ENCODE results near the gene FAM168A. TPM values are rescaled to one million over a fixed set of nuclear protein-coding genes. Genes with fewer than 3 reads are reported as not detected.
"Not testable (repeated sequence)": the region's sequence is repeated elsewhere in the genome, so short reads cannot be mapped to it uniquely, and the experiment has no call there.

FAM168A gene
- total RNA-seq, 1 donor from 2014 or later = 29.7 TPM

DNA sequence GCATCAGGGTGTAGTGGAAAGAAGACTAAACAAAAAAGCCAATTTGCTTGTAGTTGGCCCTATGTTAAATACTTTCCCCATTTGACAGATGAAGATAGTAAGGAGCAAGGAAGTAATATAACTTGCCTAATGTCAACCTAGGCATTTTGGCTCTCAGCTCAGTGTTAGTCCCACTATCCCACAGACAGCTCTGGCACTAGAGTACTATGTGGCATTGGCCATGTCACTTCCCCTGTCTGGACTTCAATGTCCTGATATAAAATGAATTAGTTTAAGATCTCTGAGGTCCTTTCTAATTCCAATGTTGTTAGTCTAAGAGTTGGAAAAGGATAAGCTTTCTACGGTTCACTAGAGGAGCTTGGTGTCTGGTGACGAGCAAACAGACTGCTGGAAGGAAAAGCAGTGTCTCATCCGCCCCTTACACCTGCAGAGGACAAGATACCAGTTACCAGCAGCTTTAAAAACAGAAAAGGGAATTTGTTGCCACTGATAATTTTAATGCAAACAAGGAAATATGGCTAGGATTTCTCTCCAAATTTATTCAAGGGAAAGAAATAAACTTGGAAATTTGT lies 129.2 kb downstream of the FAM168A start:
- DNase-seq (ENCODE audit: low spot score) = no peak

DNA sequence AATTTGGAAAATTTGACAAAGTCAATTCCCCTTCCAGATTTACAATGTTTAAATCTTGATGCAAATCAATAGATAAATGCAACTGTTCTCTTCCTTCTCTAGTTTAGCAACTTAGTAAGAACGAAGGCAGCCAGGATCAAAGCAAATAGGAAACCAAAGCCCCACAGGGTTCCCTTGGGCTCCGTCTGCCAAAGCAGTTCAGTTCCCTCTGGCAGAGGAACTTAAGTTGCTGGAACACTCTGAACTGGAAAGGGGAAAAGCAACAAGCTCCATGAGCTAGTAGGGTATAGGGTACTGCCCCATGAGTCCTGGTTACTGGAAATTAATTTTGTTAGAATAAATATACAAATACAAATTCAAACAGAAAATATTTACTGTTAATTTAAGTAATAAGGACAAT lies 130.4 kb downstream of the FAM168A start:
- no peak for DNase-seq (ENCODE audit: low spot score)

DNA sequence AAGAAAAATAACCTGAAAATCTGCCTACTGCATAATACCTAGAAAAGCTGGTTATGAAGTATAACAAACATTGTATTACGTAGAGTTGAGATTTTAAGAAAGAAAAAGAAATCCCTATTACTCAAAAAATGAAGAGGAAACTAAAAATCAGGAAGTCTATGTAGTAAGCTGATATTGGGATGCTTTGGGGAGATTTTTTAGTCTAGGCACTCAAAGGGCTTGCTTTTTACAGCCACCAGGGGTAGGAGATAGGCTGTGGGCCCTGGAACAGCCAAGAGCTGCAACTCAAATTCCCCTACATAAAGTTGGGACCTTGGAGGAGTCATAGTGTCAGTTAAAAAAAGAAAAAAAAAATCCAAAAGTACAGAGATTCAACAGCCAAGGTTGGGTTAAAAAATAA lies 131.3 kb downstream of the FAM168A start:
- DNase-seq (ENCODE audit: low spot score) = no peak

DNA sequence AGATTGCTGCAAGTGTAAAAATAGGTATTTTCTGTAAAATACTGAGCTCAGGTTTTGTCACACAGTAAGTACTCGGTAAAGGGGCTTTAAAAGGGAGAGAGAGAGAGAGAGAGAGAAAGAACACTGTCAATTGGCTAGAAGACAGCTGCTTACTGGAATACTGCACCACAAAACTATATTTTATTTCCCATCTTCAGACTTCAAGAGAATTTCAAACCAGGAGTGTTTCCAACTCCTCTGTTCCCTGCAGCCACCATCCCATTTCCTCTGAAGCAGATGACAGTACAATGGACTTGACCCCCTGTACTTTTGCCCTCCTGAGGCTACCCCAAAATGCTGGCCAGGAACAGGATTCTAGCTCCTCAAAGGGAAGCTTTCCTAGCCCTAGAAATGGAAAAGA lies 132.0 kb downstream of the FAM168A start:
- no peak for DNase-seq (ENCODE audit: low spot score)

DNA sequence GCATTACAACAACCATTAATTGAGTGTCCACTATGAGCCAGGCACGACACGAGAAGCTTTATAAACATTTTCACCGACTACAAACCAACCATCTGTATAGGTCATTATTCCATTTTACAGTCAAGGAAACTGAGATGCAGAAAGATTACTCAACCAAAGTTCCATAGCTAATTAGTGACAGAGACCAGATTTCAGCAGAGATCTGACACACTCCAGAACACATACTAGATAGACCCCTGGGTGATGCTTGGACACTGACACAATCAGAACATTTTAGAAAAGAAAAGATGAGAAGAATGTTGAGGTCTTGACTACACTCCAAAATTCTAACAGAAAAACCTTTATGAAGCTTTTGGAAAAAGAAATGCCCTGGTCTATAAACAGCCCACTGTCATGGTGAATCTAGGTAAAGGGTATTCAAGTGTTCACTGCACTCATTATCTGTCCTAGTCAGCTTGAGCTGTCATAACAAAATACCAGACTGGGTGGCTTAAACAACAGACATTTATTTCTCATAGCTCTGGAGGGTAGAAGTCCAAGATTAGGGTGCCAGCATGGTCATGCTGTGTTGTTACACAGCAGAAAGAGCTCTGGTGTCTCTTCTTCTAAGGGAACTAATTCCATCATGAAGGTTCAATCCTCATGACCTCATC lies 132.8 kb downstream of the FAM168A start:
- DNase-seq (ENCODE audit: low spot score) = no peak

DNA sequence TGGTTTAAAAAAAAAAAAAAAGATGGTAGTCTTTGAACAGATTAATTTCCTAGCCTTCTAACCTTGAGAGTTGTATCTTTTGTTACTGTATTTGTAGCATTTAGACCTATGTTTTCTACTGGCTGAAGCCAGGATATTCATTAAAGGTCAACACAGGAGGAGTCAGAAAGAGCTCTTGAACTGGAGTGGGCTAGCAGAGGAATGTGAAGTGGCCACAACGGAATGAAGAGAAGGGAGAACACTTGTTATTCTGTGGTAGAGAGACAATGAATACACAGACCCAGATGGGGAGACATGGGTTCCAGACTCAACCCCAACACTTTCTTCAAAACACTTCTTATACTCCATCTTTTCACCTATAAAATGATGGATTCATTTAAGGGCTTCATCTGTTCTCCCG lies 133.6 kb downstream of the FAM168A start:
- no peak for DNase-seq (ENCODE audit: low spot score)

DNA sequence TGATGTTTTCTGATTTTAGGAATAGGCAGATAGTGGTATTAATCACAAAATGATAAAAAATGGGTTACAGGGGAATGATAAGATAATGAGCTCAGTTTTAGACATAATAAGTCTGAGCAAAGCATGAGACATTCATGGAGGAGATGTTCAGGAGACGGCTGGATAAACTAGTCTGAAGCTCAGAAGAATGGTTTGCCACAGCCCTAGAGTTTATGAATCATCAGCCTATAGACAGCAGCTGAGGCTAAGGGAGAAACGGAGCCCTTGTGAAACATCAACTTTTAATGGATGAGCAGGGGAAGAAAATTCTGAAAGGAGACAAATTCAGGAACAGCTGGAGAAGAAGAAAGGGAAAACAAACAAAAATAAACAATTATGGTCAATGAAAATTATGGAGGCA lies 134.6 kb downstream of the FAM168A start:
- no peak for DNase-seq (ENCODE audit: low spot score)

DNA sequence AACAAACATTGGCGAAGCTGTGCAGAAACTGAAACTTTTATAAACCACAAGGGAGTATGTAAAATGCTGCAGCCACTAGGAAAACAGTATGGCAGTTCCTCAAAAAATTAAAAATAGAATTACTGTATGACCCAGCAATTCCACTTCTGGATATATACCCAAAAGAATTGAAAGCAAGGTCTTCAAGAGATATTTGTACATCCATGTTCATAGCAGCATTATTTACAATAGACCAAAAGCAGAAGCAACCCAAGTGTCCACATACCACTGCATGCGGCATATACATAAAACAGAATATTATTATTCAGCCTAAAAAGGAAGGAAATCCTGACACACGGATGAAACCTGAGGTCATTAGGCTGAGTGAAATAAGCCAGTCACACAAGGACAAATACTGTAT lies 135.9 kb downstream of the FAM168A start:
- DNase-seq (ENCODE audit: low spot score) = no peak

DNA sequence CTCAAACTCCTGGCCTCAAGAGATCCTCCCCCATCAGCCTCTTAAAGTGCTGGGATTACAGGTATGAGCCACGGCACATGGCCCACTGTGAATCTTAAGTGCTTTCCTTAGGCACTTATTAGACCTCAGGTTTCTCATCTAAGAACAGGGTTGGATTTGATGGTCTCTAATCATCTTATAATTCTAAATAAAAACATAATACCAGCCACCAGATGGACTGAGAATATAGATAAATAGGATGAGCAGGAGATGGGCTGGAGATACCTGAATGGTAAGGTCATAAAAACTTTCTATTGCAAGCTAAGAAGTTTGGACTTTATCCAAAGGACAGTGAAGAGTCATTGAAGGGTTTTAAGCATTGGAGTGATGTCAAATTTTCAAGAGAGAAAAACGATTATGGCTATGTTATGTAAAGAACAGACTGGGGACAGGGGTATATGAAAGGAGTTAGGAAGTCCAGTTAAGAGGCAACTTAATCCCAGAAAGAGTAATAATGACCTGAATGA lies 136.5 kb downstream of the FAM168A start:
- DNase-seq (ENCODE audit: low spot score) = no peak

DNA sequence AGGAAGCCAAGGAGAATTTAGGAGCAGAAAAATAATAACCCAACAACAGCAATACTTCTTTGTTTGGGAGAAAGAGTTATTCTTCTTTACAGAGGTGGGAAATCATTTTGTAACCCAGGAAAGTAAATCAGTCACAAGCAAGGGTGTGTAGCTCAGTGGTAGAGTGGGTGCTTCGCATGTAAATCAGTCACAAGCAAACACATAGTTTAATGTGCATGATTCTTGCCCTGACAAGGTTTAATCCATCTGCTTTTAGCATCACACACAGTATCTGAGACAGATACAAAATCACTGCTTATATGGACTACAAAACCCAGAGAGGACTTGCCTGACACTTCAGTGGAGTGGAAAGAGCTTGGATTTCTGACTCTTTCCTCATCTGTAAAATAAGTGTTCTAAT lies 139.7 kb downstream of the FAM168A start:
- DNase-seq (ENCODE audit: low spot score) = no peak

DNA sequence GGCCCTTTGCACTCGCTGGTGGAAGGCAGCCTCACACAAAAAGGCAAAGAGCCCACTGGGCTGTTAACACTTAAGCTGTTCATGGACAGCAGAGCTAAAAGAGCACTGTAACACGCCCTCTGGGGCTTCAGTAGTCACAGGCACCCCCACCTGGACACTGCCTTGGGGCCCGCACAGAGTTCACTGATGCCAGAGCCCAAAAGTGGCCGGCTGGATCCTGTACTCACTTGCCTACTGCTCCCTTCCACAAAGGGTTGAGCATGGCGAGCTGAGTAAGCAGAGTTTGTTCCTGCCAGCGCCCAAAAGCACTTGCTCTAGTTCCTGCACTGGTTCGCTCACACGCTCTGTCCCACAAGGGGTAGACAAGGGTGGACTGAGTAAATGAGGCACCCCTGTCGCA lies 142.9 kb downstream of the FAM168A start:
- no peak for DNase-seq (ENCODE audit: low spot score)

DNA sequence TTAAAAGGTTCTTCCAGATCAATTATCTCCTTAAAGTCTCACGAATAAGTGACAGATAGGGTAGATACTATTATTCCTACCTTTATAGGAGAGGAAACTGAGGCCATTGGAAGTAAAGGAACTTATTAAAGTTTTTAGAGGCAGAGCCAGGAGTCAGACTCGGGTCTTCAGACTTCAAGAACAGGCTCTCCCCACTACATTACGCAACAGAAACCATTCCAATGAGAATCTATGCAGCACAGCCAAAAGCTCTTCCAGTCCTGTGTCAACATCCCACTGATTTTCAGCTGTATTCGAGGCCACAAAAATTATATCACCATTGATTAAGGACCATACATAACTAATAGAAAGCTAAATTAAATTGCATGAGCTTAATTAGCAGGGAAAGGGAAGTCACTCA lies 144.3 kb downstream of the FAM168A start:
- no peak for DNase-seq (ENCODE audit: low spot score)

DNA sequence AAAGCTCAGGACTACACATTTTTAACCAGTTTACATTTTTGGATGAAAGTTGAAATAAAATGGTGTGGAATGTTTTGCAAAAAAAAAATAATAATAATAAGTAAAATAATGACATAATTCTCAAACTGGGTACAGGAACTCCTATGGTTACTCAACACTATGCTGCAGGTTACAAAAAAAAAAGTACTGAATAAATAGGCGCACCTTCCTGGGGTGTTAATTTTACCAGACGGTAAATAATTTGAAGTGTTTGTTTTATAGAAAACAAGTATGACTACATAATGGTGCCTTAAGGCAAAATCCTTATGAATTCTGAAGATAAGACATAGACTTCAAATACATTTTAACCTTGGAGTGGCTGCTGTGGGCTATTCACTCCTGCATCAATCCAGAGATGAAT lies 145.2 kb downstream of the FAM168A start:
- DNase-seq (ENCODE audit: low spot score) = no peak

DNA sequence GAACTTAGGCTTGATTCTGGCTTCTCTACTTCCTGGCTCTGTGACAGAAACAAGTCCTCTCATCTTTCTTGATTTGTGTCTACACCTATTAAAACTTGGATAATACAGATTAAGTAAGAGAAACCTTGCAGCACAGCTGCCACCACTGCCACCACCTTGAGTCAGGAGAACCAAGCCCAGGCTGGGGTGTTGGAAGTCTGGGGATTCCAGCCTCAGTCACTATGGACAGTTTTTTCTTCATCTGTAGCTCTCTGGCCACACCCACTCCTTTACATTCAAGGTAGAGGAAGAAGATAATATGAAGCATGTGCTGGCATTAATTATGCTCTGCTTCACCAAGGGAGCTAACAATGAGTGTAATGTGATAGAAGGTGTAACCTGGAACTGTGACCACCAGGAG lies 146.0 kb downstream of the FAM168A start:
- DNase-seq (ENCODE audit: low spot score) = no peak

DNA sequence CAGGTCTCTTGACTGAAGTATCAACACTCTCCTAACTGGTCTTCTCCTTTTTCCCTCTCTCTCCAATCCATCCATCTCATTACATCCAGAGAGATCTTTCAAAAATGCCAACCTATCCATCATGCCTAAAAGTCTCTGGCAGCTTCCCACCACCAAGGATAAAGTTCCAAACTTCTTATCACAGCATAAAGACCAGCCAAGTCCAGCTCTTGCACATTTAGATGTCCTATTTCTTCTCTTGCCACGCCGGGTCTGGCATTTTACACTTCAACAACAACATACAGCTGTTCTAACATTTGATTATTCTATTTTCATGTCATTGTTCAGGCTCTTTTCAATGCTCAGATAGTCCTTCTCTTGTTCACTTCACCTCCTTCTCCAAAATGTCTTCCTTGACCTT lies 151.1 kb downstream of the FAM168A start:
- no peak for DNase-seq (ENCODE audit: low spot score)

DNA sequence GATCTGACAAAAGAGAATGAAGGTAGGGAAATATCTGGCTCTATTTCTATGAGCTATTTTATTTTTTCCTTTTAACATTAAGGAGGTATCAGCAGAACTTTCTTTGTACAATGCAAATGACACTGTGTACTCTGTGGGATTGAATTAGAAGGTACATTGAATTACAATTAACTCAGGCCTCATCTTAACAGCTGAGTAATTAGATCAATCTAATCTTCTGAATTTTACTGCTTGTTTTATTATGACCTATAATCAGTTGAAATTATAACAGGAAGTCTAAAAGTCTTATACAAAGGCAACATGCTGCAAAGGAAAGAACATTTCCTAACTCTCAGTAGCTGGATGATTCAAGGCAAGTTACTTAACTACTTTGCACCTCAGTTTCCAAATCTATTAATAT lies 151.9 kb downstream of the FAM168A start:
- DNase-seq (ENCODE audit: low spot score) = no peak

DNA sequence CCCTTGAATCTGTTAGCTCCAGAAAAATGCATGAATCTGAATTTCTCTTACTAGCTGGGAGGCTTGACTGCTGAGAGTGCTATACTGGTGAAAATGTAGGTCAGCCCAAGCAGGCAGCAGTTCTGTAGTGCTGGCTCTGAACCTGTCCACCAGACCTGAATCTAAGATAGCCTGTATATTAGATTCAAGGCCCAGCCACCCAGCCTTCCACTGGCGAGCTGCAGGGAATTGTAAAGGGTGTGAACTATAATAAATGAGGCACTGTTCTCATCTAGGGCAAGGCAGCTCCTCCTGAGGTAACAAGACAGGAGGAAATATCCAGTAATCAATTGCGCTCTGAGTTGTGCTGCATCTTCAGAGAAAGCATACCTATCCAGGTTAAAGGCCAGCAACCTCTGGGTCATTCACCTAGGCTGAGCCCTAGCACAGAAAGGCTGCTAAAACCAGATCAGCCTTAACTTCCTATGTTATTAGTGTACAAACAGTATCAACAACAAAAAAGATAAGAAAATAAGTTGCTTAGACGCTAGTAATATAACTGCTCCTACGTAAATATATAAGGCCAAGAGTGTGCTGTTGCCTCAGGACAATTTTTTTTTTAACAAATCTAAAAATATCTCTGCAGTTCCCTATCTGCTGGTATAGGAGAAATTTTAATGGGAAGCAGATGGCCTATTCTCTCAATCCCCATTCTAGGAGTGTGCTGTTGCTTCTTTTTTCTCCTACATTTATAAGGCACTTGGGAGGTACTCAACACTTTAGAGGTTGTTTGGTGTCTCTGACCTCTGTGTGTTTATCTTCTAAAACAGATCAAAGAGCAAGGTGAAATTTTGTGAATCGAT lies 158.7 kb downstream of the FAM168A start:
- no peak for DNase-seq (ENCODE audit: low spot score)

DNA sequence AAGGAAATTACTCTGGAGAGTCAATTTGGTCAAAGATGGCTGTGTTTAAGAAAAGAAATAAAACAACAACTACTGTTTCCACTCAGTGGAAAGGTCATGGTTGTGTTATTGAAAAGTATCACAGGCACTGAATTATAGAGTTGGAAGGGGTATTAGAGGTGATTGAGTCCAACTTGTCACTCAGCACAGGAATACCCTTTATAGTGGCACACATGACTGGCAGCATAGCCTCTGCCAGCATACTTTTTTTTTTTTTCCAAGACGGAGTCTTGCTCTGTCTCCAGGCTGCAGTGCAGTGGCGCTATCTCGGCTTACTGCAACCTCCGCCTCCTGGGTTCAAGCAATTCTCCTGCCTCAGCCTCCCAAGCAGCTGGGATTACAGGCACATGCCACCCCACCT lies 161.1 kb downstream of the FAM168A start:
- DNase-seq (ENCODE audit: low spot score) = not testable (repeated sequence)

DNA sequence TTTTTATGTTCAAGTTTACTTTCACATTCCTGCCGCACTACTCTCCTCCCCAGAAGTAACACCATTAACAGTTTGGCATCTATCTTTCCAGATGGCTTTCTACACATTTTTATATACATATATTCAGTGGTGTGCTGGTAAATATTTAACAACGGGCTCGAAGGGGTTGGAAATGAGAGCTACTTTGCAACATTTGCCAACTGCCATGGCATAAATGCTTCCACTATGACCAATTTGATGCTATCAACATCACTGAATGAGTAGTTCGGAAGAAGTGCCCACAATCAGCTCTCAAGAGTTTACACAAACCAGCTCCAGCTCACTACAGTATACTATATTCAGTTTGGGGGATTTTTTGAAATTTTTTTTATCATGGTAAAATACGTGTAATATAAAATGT lies 166.5 kb downstream of the FAM168A start:
- DNase-seq (ENCODE audit: low spot score) = no peak

DNA sequence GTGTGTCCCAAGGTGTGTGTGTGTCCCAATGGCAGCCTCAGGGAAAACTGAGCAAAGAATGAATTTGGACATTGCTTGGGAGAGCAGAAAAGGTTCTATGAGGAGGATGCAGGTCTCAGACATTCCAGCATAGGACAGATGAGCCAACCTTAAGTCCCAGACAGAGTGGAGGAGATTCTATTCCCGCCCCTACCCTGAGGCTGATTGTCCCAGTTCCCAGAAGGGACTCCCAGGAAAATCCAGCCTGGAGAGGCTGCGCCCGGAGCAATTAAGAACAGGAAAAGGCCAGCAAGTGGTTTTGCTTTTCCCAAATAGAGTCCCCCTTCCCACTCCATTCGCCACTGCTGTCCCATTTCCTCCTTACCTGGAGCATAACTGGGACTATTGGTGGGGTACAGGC lies 167.6 kb downstream of the FAM168A start:
- DNase-seq (ENCODE audit: low spot score) = no peak

DNA sequence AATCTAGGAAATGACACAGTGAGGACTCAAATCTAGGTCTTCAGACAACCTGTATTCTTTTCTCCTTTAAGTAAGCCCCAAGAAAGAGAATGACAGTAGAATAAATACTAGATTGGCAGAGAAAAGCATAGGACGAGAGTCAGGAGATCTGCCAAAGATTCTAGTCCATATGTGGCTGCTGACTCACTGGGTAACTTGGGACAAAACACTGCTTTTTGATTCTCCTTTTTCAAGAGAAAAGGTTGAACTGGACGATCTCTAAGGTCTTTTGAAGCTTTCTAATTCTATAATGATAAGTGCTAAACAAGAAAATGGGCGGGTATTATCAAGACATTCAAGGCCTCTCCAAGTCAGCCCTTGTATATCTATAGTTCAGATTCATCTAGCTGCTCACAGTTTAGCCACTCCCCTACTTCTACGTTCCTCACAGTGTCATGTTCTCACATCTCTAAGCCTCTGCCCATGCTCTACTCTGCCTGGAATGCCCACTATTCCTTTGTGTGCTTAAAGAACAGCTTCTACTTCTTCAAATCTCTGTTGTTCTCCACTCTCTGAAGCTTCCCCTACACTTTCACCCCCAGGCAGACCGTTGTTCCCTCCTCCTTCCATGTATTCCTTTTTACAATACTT lies 168.7 kb downstream of the FAM168A start:
- DNase-seq (ENCODE audit: low spot score) = no peak

DNA sequence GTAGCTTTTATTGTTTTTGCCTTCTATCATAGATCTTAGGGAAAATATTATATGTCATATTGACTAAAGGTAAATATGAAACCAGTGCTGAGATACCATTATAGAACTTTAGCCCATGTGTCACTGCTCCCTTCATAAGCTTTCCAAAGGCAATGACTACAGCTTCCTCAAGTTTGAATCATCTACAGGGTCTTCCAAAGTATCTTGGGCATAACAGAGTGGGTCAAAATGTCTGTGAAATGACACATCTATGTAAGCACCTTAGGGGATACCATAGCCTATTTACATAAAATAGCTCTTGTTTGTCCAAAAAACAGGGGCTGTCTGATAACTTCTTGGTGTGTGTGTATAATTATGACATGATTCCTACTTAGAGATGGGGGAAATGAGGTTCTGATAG lies 169.2 kb downstream of the FAM168A start:
- no peak for DNase-seq (ENCODE audit: low spot score)

DNA sequence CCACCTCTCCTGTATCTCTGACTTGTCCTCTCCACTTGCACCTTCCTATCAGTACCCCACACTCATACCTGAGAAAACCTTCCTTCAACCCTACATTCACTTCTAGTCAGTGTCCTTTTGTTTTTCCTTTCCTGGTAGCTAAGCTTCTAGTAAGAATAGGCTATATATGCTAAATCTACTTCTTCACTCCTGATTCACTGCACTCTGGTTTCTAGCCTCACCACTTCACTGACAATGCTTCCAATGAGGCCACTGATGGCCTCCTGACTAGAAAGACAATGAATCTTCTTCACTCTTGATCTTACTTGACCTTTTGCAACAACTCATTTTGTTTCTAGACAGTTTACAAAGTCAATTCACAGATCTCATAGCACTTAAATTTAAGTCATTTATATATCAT lies 169.7 kb downstream of the FAM168A start:
- no peak for DNase-seq (ENCODE audit: low spot score)
